Loucy (cell line): Measurements from ENCODE around the gene METAP2.

Experiments
- CTCF ChIP-seq: fragments of 200-600 bp; sonication (generic); conservative IDR thresholded peaks from 2 replicates; pipeline ENCODE4 v1.5.1; 2014; ENCODE audit warnings: mild to moderate bottlenecking, antibody characterized with exemption, low read length
- EZH2phosphoT487 ChIP-seq: fragments of 200-600 bp; IDR thresholded peaks from 2 replicates; pipeline ENCODE4 v1.6.1; 2018; ENCODE audit warnings: antibody characterized with exemption, mild to moderate bottlenecking, moderate library complexity, borderline replicate concordance

DNA sequence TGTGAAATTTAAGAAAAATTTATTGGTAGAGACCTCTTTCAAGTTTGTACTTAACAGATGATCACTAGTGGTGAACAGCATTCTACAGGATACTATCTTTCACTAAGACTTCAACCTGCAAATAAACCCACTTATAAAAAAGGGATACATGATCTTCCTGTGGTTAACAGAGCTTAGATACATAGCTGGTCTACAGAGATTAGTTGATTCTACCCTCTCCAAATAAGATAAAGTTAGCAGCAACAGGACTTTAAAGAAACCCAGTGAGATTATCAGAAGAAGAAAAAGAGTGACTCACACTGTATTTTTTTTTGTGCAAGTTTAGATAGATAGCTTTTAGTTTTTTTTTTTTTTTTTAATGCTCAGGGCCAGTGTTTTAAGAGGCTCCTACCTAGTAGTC, 42.8 kb downstream of the METAP2 start:
- TF ChIP-seq CTCF: no peak
- TF ChIP-seq EZH2phosphoT487: no peak
